HEK293 (cell line): ENCODE data around the gene PACRG.

ENCODE experiments used
- CTCF ChIP-seq: fragments of 450-650 bp; formaldehyde crosslinking; IDR thresholded peaks from 2 replicates; pipeline ENCODE4 v1.5.1; 2016; ENCODE audit warnings: missing biosample characterization, missing genetic modification characterization
- FEZF1 ChIP-seq: fragments of 450-650 bp; formaldehyde crosslinking; IDR thresholded peaks from 2 replicates; pipeline ENCODE4 v1.5.1; 2016; ENCODE audit warnings: missing biosample characterization, missing genetic modification characterization
- ZBTB44 ChIP-seq: fragments of 450-650 bp; IDR thresholded peaks from 2 replicates; pipeline ENCODE4 v1.5.1; 2018; ENCODE audit warnings: missing biosample characterization, mild to moderate bottlenecking, missing genetic modification characterization
- ZNF629 ChIP-seq: fragments of 450-650 bp; formaldehyde crosslinking; IDR thresholded peaks from 2 replicates; pipeline ENCODE4 v1.5.1; 2017; ENCODE audit warnings: missing biosample characterization, missing genetic modification characterization
- ZSCAN30 ChIP-seq: fragments of 450-650 bp; IDR thresholded peaks from 2 replicates; pipeline ENCODE4 v1.5.1; 2018; ENCODE audit warnings: missing biosample characterization, mild to moderate bottlenecking, missing genetic modification characterization, moderate library complexity

GRCh38 chr6:163120223-163120622 lies 392.4 kb downstream of the PACRG start:
- TF ChIP-seq CTCF (tag by site-specific recombination) (no peak), FEZF1 (no peak), ZBTB44 (tag by site-specific recombination) (no peak), ZSCAN30 (no peak), ZNF629 (tag by site-specific recombination) (no peak)
